NCI-H1417 (cell line): ENCODE measurements around the gene DNAJC12.
"Not testable (repeated sequence)": the region's sequence is repeated elsewhere in the genome, so short reads cannot be mapped to it uniquely, and the experiment has no call there.

Experiments
- DNase-seq, 3 experiments: peaks; one replicate each; lab custom pipeline; 2025; lab: John Stamatoyannopoulos, UW

DNAJC12 gene

DNA sequence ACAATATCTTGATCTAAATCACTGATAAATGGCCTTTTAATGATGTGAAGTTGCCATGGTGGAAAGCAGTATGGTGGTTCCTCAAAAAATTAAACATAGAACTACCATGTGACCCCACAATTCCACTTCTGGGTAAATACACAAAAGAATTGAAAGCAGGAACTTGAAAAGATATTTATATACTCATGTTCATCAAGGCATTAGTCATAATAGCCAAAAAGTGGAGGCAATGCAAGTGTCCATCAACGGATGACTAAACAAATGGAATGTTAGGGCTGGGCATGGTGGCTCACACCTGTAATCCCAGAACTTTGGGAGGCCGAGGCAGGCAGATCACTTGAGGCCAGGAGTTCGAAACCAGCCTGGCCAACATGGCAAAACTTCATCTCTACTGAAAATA is 2.0 kb upstream of the DNAJC12 start:
- no peak for DNase-seq

DNA sequence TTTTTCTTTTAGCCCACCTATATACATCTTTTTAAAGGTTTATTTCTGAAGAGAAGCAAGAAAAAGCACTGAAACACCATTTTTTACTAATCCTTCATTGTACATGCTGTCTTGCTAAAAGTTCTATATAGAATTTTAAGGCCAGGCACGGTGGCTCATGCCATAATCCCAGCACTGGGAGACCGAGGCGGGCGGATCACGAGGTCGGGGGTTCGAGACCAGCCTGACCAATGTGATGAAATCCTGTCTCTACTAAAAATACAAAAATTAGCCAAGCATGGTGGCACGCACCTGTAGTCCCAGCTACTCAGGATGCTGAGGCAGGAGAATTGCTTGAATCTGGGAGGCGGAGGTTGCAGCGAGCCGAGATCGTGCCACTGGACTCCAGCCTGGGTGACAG is 1.5 kb upstream of the DNAJC12 start:
- DNase-seq, result not testable (repeated sequence)

DNA sequence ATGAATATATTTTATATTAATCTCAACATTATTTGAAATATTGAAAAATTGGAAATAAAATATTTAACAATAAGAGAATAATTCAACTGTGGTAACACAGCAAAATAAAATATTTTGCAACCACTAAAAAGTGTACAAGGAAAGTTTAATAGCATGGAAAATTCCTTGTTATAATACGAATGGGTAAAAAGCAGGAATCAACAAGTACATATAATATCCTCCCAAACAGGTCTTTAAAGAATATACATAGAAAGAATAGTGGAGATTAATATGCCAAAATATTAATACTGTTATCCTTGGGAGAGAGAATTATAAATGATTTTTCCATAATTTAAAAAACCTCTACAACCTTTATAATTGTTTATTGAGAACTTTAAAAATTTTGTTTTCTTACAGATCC is 1.0 kb downstream of the DNAJC12 start:
- no peak for DNase-seq

DNA sequence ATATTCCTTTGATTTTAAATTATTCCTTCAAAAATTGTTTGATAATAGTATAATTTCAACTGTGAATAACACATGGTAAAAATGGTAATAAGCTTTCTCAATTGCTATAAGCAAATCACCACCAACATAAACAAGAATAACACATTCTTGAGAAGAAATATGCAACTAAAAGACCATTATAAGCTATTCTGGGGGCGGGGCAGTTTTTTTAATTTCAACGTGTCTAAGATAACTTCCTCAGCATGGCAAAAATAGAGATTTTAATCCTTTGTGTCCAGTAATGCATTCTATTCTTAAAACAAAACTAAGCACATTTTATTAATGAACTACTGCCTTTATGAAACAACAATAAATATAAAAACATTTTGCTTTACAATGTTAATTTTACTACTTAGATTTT is 1.5 kb downstream of the DNAJC12 start:
- DNase-seq, result peak in 1 of 3 experiments; percentile 44

GRCh38 chr10:67835541-67836394 is 2.2 kb downstream of the DNAJC12 start:
- DNase-seq, result peak in 1 of 3 experiments; percentile 44

DNA sequence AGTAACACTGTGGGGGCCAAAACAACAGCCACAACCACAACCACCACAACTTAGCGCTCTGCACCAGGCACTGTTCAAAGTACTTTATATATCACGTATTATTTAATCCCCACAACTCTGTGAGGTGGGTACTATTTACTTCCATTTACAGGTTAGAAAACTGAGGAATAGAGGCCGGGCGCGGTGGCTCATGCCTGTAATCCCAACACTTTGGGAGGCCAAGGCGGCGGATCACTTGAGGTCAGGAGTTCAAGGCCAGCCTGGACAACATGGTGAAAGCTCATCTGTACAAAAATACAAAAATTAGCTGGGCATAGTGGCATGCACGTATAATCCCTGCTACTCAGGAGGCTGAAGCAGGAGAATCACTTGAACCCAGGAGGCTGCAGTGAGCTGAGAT is 3.6 kb downstream of the DNAJC12 start:
- DNase-seq, result no peak

GRCh38 chr10:67827811-67828210 is 10.2 kb downstream of the DNAJC12 start:
- no peak for DNase-seq

DNA sequence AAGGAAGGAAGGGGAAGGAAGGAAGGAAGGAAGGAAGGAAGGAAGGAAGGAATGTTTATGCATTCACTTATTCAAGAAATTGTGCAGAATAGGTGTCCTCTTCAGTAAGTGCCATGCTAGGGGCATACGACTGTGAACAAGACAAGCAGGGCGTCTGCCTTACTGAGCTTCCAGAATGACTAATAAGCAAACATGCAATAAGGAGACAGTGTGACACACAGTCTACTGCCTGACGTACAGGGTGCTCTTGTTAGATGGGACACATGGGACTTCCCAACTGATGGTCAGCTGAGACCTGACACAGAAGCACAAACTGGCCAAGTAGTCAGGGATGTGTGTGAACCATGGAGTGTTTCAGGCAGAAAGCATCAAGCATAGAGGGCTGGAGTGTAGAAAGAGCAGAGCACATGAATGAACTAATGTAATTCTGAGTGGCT is 18.2 kb downstream of the DNAJC12 start:
- no peak for DNase-seq

DNA sequence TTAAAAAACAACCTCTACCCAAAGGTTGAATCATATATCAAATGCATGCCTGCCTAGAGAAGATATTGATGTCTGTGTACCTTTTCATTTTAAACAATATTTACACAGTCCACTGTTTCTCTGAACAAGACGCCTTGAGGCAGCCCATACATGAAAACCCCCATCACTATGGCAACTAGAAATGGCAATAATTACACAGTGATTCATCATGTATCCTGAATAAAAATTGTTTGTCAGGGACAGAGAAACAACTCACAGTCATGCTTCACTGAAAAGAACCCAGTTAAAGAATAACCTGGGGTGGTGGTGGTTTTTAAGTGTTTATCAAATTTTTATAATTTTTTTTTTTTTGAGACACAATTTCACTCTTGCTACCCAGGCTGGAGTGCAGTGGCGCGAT is 19.7 kb downstream of the DNAJC12 start:
- DNase-seq, result peak; percentile 52 to 89 (median 55)

DNA sequence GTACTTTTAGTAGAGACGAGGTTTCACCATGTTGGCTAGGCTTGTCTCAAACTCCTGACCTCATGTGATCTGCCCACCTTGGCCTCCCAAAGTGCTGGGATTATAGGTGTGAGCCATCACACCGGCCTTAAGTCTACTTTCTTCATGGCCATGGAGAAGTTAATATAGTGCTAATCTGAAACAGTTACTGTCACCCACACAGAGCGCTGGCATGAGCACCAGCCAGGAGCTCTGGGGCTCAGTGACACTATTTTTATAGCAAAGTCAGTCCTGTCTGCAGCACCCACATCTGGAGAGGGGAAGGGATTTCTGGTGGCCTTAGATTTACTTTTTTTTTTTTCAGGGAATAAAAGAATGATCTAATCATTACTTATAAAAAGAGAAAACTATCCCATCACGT is 21.3 kb downstream of the DNAJC12 start:
- no peak for DNase-seq

DNA sequence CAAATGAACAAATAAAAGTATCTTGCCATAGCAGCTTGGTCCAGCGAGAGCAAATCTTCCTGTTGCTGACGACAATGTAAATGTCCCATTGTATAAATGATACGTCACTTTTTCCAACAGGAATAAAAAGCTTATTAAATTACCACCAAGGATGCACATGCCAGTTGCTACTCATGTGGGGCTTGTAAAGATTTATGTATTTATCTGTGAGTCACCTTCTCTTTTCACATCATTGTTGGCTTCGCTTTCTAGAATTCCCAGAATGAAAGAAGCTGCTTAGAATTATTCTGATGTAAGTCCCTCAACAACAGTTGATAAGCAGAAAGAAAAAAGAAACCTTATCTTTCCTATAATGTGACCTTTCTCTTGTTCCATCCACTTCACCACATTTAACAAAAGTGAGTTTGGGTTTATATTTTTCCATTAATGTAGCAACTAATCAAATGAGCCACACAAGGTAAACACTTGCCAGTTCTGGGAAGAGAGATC is 22.4 kb downstream of the DNAJC12 start:
- peak in 1 of 3 experiments; percentile 31 for DNase-seq

GRCh38 chr10:67812007-67812406 is 26.0 kb downstream of the DNAJC12 start:
- no peak for DNase-seq

DNA sequence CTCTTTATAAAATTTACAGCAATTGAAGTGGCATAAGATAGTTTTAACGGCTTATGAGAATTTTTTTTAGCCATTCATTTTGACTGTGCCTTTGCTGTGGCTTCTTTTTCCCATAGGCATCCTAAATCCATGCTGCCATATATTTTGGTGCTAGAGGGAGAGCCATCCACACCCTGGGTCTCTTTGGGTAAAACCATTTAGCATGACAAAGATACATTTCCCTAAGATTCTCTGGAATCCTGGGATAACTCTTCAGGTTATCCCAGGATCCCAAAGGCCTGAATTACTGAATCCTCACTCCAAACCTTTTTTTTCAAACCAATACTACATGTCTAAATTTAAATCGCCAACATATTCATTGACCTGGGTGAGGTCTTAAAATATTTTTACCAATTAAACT is 28.9 kb downstream of the DNAJC12 start:
- no peak for DNase-seq

- peak in 1 of 3 experiments; percentile 4 for DNase-seq
Measured at GRCh38 chr10:67808704-67809103, 29.3 kb downstream of the DNAJC12 start.

DNA sequence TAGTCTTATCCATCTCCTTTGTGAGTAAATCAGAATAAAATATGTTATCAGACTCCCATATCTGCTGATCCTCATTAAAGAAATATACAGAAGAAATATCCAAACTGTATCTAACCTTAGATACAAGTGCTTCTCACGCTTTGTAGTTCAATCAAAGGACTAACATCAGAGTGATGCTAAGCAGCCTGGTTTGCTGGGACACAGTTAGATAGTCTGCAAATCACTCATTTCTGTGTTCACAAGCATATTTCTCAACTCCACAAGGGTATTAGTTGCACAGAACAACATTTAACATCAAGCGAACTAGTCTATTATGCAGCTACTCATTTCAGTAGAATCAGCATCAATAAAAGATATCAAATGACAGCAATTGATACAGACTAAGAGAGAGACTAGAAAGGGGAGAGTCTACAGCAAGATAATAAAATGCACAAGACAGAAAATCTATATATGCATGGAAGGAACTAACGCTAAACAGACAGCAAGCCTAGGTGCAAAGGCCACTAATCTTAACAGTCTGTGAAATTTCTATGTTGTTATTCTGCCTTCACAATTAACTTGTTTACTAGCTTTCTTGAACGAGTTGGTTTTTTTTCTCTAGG is 30.0 kb downstream of the DNAJC12 start:
- no peak for DNase-seq

DNA sequence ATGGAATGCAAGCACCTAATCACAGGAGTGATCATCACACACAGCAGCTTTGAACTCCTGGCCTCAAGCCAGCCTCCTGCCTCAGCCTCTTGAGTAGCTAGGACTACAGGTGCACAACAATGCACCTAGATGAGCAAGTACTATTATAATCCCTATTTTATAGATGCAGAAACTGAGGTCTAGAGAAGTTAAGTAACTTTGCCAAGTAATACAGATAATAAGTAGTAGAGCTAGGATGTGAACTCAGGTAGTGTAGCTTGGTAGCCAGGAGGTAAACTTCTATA is 33.7 kb downstream of the DNAJC12 start:
- no peak for DNase-seq

DNA sequence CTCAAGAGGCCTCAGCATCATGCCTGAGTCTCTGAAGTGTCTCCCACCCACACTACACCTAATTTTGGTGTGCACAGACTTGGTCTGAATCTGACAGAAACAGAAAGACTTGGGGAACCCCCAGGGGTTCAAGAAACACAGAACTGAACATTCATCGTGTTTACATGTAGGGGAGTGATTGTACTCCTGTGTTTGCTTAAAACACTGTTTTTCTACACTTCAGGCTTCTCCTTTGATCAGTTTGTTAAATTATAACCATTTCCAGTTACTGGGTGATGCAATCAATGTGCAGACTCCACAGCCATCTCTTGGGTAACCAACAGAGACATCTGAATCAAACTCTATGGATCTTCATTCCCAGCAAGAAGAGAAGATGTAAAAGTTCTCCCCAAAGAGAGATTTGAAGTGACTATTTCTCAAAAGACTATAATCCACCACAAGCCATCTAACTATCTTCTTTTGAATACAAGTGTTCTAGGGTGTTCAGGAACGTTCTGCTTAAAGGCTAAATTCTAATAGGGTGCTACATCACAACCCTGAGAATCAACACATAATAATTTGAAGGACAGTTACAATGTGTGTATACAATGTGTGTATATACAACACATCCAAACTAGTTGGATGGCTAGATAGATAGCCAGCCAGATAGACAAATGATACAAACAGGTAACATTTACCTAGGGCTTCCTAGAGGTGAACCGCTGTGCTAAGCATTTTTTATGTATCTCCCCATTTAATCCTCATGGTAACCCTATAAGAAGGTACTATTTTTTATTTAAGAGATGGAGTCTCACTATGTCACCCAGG is 34.2 kb downstream of the DNAJC12 start:
- DNase-seq, result no peak

DNA sequence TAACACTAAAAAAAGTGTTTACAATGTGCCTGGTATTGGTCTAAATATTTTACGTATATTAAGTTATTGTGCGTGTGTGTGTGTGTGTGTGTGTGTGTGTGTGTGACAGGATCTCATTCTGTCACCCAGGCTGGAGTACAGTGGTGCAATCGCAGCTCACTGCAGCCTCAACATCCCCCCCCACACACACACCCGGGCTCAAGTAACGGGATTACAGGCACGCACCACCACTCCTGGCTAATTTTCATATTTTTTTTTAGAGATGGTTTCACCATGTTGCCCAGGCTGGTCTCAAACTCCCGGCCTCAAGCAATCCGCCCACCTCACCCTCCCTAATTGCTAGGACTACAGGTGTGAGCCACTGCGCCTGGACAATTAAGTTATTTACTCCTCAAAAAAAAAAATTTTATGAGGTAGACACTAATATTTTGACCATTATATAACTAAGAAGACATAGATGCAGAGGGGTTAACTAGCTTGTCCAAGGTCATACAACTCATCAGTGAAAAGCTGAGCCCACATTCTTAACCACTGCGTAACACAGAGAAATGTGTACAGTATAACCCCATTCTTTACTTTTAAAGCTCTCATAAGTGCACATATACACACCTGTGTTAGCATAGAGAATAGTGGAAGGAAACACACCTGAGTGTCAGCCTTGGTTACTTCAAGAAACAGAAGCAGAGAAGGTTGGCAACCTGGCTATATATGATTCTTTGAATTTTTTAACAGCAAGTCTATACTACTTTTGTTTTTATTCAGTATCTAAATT is 35.0 kb downstream of the DNAJC12 start:
- no peak for DNase-seq

DNA sequence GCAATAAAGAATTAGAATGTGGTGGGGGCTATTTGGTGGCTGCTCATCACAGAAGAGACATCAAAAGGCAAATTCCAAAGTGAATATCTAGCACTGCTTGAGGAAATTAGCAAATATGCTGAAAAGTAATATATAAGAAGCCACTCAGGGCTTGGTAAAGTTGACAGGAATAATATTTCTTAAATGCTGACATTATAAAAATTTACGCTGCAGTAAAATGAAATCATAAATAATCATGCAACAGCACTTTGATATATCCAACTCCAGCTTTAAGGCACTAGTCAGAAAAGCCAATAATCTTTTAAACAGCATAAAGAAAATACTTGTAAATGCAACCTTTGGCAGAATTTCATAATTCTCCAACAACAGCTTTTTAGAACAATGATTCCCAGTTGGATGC is 36.9 kb downstream of the DNAJC12 start:
- no peak for DNase-seq

- DNase-seq, result no peak
Measured at GRCh38 chr10:67794909-67795460, 43.0 kb downstream of the DNAJC12 start.

DNA sequence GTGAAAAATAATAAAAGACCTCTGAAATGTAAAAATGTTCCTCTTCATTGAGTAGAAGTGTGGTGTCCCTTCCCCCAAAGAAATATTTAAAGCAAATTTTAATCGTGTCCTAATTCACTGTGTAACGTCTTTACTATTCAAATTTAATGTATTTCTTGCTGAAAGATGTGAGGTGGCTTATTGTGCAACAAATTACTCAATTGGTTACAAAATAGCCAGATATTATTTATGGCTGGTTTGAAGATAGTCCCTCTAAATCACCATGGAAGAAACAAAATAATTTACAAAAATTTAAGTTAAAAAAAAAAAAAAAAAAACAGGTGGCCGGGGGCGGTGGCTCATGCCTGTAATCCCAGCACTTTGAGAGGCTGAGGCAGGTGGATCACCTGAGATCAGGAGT is 43.7 kb downstream of the DNAJC12 start:
- no peak for DNase-seq

- DNase-seq, result peak in 1 of 3 experiments; percentile 51
Measured at GRCh38 chr10:67793313-67793712, 44.7 kb downstream of the DNAJC12 start.
